D721Med (cell line): ENCODE measurements around the gene ZNF598.

ENCODE experiments used
- DNase-seq: peaks from one replicate; pipeline ENCODE4 v3.0.0; 2011; ENCODE audit warnings: low spot score; ENCODE audit not compliant: insufficient read length
- FAIRE-seq: peaks from 2 replicates; lab custom pipeline; 2011; peaks lifted over from hg19 to GRCh38; lab: Jason Lieb, UNC
- CTCF ChIP-seq: IDR thresholded peaks from 2 replicates; pipeline ENCODE4 v1.5.1; 2012; ENCODE audit warnings: mild to moderate bottlenecking, control low read depth; ENCODE audit not compliant: insufficient read depth; ENCODE audit errors: missing control alignments

The ZNF598 gene

GRCh38 chr16:2008009-2008526 lies 1.6 kb downstream of the ZNF598 start:
- no peak for FAIRE-seq
- DNase-seq, result no peak
- no peak for TF ChIP-seq CTCF

GRCh38 chr16:2007081-2007836 lies 2.4 kb downstream of the ZNF598 start:
- no peak for DNase-seq
- FAIRE-seq, result no peak
- TF ChIP-seq CTCF, result no peak

GRCh38 chr16:2006317-2006716 lies 3.3 kb downstream of the ZNF598 start:
- no peak for TF ChIP-seq CTCF
- FAIRE-seq, result no peak
- no peak for DNase-seq

- DNase-seq (no peak), FAIRE-seq (no peak)
- peak; percentile 69 for TF ChIP-seq CTCF
Measured at GRCh38 chr16:2005646-2006045, 4.0 kb downstream of the ZNF598 start.

- no peak for DNase-seq
- FAIRE-seq, result no peak
- no peak for TF ChIP-seq CTCF
Measured at GRCh38 chr16:2004795-2005517, 4.7 kb downstream of the ZNF598 start.

GRCh38 chr16:2003827-2004641 lies 5.6 kb downstream of the ZNF598 start:
- DNase-seq, result peak; percentile 96
- FAIRE-seq, result no peak

More at GRCh38 chr16:2003827-2004641, 5.6 kb downstream of the ZNF598 start:
- peak; percentile 85 for TF ChIP-seq CTCF
